Islet precursor cell (in vitro differentiated cells): ENCODE results near the gene CBFB.

Experiments used
- DNase-seq: peaks from one replicate; pipeline ENCODE4 v3.0.0-alpha.2; 2018

Gene CBFB

DNA sequence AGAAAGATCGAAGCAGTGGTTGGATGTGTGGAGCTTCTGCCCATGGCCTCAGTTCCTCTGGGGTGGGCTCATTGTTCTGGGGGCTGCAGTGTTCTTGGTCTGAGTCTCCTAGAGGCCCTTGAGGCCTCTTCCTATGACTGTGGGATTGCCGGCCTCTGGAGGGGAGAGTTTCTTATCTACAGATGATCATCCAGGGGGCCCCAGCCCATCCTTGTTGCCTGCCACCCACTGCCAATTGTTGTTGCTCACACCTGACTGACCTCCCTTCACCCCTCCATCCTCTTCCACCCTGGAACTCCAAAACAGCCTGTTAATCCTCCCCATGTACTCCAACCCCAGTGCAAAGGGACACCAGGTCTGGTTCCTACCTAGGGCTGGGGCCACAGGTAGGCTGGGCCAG is 116.0 kb downstream of the CBFB start:
- no peak for DNase-seq

DNA sequence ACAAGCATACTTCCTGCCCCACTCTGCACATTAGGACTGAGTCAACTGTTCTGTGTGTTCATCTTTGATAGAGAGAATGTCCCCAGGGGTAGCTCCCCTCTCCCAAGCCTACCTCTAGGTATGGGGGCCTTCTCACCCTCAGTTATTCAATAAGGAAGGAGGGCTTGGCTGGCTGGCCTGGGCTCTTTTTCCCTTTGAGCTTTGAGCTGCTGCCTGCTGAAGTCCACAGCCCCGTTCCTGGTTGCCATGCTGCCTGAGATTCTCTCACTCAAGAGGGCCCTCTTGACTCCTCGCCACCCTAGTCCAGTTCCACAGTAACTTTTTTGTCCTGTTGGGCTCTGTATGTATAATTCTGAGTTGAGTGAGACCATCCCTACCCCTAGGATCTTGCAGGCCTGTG is 116.8 kb downstream of the CBFB start:
- no peak for DNase-seq

- DNase-seq: no peak
These were observed 117.8 kb downstream of the CBFB start for GRCh38 chr16:67146523-67147357.

GRCh38 chr16:67147437-67148140 is 118.6 kb downstream of the CBFB start:
- DNase-seq: peak; percentile 48

GRCh38 chr16:67148221-67148620 is 119.3 kb downstream of the CBFB start:
- no peak for DNase-seq

GRCh38 chr16:67148656-67149275 is 119.8 kb downstream of the CBFB start:
- no peak for DNase-seq

DNA sequence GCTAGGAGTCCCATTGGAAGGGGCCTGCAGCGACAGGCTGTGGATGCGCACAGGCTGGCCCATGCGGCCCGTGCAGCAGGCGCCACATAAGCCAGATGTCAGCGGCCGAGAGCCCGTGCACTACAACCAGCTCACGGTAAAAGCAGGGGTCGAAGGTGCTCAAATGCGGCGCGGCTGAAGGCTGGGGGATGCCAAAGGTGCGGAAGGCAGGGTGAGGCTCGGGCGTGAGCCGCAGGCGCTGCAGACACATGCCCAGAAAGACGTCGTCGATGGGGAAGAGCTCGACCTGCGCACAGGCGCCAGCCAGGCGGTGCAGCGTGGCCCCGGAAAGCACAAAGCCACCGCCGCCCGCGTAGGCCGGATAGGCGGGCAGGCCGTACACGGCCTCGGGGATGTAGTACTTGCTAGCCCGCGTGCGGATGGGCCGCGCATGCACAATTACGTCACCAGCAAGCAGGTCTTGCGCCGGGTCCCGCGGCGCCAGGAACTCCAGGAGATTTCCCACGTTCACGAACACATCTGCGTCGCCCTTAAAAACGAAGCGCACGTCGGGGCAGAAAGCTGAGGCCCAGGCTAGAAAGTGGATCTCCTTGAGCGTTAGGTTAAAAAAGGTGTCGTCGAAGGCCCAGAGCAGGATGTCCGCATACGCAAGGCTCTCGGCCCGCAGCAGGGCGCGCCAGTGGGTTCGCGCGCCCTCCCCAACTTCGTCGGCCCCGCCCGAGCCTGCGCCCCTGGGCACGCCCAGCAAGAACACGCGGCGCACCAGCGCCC is 120.5 kb downstream of the CBFB start:
- DNase-seq: peak; percentile 49

DNA sequence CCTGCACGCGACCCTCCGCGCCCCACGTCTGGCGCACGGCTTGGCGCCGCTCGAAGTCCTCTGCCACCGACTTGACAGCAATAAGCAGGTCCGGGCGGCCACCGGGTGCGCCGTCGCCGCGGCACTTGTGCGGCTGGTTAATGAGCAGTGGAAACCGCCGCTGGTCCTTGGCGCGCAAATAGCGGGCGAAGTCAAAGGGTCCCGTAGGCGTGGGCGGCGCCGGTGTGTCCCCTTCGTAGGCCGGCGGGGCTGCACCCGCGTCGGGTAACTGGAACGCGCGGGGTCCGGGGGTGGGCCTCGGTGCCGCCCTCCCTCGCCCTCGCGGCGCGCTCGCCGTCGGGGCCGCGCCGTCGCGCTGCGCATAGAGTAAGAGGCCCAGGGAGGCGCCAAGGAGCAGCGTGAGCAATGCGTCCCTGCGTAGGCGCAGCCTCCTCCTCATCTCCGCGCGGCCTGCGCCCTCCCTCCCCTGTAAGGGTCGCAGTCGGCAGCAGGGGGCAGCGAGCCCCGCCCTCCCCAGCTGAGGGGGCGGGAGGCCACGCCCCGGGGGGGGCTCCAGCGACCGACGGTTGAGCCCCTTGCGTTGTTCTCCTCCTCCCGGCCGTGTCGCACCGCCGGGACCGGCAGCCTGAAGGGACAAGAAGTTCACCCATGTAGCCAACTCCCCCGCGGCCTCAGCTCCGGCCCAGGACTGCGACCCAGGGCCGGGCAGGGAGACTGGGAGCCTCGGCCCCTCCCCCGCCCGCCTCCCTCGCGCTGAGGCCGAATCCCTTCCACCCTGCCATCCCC is 121.3 kb downstream of the CBFB start:
- DNase-seq: peak; percentile 81
